ENCODE results near the gene IL17RC.

The IL17RC gene

DNA sequence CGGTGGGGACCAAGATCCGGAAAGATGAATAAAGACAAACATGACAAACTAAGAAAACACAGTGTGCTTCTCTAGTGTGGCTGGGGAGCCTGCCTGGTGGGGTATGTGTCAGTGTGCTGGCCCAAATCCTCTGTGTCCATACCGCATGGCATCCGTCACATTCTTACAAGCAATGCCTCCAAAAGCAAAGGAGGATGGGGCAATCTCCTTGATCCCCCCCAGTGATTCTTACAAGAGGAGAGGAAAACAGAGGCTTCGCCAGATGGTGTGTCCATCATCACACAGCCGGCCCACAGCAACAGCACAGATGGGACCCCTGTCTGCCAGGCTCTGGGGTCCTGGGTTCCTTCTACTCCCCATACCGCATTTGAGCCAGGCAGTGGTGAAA is 558 bp upstream of the IL17RC start:
- DNase-seq (ENCODE audit: low read depth): no peak
- H3K4me3 ChIP-seq (ENCODE audit: low read depth, low read length): no peak overlapping the region
- TF ChIP-seq, protein P1, sequence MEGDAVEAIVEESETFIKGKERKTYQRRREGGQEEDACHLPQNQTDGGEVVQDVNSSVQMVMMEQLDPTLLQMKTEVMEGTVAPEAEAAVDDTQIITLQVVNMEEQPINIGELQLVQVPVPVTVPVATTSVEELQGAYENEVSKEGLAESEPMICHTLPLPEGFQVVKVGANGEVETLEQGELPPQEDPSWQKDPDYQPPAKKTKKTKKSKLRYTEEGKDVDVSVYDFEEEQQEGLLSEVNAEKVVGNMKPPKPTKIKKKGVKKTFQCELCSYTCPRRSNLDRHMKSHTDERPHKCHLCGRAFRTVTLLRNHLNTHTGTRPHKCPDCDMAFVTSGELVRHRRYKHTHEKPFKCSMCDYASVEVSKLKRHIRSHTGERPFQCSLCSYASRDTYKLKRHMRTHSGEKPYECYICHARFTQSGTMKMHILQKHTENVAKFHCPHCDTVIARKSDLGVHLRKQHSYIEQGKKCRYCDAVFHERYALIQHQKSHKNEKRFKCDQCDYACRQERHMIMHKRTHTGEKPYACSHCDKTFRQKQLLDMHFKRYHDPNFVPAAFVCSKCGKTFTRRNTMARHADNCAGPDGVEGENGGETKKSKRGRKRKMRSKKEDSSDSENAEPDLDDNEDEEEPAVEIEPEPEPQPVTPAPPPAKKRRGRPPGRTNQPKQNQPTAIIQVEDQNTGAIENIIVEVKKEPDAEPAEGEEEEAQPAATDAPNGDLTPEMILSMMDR (IDR thresholded peaks at IDR 0.05; ENCODE audit: insufficient read depth, low read depth, low read length, missing control alignments): no peak

DNA sequence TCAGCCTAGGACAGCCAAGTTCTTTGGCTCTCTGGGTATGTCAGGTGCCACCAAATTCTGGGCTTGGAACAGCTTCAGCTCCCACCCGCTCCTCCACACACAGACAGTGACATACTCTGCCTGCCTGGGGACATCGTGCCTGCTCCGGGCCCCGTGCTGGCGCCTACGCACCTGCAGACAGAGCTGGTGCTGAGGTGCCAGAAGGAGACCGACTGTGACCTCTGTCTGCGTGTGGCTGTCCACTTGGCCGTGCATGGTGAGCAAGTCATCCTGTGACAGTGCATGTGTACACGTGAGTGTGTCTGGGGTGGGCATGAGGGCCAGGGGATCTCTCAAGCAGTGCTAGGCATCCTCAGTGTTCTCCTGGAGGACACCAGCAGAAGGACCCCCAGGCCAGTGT is 922 bp downstream of the IL17RC start:
- no peak for DNase-seq (ENCODE audit: low read depth)
- TF ChIP-seq, protein P1 (IDR thresholded peaks at IDR 0.05; ENCODE audit: insufficient read depth, low read depth, low read length, missing control alignments): no peak
- H3K4me3 ChIP-seq (ENCODE audit: low read depth, low read length): no peak overlapping the region

DNA sequence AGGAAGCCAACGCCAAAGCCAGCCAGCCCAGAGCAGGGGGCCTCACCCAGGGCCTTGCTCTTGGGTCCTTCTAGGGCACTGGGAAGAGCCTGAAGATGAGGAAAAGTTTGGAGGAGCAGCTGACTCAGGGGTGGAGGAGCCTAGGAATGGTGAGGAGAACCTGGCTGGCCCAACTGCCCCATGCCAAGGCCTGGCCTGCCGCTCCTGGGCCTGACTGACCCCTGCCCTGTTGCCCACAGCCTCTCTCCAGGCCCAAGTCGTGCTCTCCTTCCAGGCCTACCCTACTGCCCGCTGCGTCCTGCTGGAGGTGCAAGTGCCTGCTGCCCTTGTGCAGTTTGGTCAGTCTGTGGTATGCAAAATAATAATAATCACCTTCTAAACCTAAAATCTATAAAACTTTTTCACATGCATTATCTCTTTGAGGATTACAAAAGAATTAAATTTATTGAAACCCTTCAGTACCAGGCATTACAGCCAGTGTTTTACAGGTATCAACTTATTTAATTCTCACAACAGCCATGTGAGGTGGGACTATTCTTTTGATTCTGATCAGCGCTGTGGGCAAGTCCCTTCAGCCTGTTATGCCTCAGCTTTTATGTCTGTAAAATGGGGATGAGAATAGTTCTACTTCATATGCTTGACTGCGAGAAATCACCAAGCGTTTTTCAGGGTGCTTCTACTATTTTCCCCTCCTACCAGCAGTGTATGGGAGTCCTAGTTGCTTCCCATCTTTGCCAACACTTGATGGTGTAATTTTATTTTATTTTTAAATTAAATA is 1.6 kb downstream of the IL17RC start:
- TF ChIP-seq, protein P1 (IDR thresholded peaks at IDR 0.05; ENCODE audit: insufficient read depth, low read depth, low read length, missing control alignments): no peak
- DNase-seq (ENCODE audit: low read depth): no peak

DNA sequence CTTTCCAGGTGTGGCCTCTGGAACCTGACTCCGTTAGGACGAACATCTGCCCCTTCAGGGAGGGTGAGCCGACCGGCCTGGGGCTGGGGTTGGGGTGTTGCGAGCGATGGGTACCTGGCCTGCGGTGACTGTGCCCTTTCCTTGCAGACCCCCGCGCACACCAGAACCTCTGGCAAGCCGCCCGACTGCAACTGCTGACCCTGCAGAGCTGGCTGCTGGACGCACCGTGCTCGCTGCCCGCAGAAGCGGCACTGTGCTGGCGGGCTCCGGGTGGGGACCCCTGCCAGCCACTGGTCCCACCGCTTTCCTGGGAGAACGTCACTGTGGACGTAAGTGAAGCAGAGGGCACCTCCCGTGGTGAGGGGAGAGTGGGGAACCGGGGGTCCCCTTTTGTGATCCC is 11.3 kb downstream of the IL17RC start:
- no peak overlapping the region for H3K4me3 ChIP-seq (ENCODE audit: low read depth, low read length)
- TF ChIP-seq, protein P1 (IDR thresholded peaks at IDR 0.05; ENCODE audit: insufficient read depth, low read depth, low read length, missing control alignments): no peak
- no peak for DNase-seq (ENCODE audit: low read depth)

More for the DNA sequence above, 1.6 kb downstream of the IL17RC start:
- H3K4me3 ChIP-seq (ENCODE audit: low read depth, low read length): no peak overlapping the region

DNA sequence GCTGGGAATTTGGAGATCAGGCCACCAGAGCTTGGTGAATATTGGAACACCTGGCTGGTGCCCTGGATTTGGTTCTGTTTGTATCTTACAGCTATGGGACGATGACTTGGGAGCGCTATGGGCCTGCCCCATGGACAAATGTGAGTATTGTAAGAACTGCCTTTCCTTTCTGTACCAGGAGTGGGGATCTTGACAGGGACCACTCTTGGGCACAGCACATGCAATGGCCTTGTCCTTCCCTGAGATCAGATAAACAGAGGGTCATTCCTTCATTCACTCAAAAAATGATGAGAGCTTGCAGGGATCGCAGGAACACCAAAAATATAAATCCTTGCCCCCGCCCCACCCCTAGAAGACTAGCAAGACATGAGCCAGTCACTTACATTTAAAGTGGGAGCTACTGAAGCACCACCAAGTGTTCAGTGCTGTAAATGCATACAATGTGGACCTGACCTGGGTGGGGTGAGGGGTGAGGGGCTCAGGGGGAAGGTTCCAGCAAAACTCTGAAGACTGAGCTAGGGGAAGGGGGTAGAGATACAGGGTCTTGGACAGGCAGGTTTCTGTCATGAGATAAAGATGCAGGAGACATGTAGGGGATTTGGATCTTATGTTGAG is 14.0 kb downstream of the IL17RC start:
- TF ChIP-seq, protein P1 (IDR thresholded peaks at IDR 0.05; ENCODE audit: insufficient read depth, low read depth, low read length, missing control alignments): peak; percentile 7
- H3K4me3 ChIP-seq (ENCODE audit: low read depth, low read length): no peak overlapping the region
- peak; percentile 34 for DNase-seq (ENCODE audit: low read depth)

DNA sequence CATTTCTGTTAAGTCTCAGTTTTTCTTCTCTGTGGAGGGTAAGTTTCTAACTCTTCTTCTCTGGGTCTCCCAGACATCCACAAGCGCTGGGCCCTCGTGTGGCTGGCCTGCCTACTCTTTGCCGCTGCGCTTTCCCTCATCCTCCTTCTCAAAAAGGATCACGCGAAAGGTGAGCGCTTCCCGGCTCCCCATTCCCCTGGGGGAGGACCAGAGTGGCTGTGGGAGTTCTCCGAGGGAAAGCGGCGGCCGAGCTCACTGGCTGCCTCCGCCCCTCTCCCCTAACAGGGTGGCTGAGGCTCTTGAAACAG is 15.6 kb downstream of the IL17RC start:
- DNase-seq (ENCODE audit: low read depth): no peak
- H3K4me3 ChIP-seq (ENCODE audit: low read depth, low read length): peak overlapping the region; percentile 86
- TF ChIP-seq, protein P1 (IDR thresholded peaks at IDR 0.05; ENCODE audit: insufficient read depth, low read depth, low read length, missing control alignments): no peak
